HTERT RPE-1 (cell line): ENCODE measurements around the gene KCNK10.

ENCODE experiments used
- in situ Hi-C: fragments of 300-500 bp; cut with MboI; formaldehyde crosslinking; loops from 4 replicates; pipeline ENCODE4 v1.14.3; 2020; ENCODE audit warnings: low sequenced_read_pairs

The KCNK10 gene

GRCh38 chr14:88321692-88322503, 1.2 kb downstream of the KCNK10 start:
- in situ Hi-C loops = no loop called here

GRCh38 chr14:88318406-88318805, 4.7 kb downstream of the KCNK10 start:
- in situ Hi-C loops = no loop called here

DNA sequence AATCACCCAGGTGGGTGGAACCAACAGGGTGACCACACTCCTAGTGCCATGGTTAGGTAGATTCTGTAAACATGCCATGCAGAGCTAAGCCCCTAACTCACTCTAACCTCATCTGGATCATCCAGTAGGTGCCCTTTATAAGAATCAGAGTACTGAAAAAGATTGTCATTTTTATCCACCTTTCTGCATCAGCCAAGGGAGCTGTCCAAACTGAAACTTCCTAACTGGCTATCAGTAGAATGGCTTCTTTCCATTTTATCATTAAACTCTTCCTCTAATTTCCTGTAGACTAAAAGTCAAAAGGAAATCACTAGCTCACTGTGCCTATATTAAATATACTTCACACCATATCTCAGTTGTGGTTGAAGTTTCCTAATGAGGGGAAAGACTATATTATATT, 6.5 kb downstream of the KCNK10 start:
- in situ Hi-C loops = no loop called here

- in situ Hi-C loops = no loop called here
Observed at GRCh38 chr14:88312257-88312656, 10.8 kb downstream of the KCNK10 start.

DNA sequence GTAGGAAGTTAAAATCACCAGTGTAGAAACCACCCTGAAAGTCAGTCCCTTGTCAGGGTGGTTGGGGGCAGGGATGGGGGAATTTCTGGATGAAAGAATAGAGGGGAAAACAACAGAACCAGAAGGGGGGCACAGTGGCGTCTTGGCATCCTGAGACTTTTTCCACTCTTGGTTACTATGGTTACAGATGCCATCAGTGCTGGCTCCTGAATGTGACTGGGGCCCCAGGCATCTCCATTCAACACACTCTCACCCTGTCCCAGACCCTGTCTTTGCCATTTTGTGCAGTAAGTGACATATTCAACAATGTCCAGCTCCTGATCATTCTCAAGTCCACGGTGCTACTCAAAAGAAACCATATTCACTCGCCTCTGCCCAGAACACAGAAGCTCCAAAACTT, 11.3 kb downstream of the KCNK10 start:
- in situ Hi-C loops = no loop called here

DNA sequence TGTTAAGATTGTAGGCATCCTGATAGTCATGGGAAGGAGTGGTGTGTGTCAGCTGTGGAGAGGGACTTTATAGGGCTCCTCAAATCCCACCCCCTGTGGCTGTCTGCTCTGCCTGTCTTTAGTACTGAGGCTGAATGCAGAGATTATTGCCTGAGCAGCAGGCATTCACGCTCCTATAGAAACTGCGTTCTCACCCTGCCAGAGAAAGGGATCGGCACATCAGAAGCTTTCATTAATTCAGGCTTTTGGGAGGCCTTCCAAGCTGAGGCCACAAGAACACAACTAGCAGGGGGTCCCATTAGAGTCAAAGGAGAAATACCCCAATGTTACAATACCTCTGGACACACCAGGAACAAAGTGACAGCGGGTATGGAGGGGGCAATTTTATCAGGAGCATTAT, 12.6 kb downstream of the KCNK10 start:
- in situ Hi-C loops = no loop called here

GRCh38 chr14:88310021-88310420, 13.0 kb downstream of the KCNK10 start:
- in situ Hi-C loops = no loop called here

- in situ Hi-C loops = no loop called here
Observed at GRCh38 chr14:88305528-88306322, 17.3 kb downstream of the KCNK10 start.

GRCh38 chr14:88303041-88303440, 20.0 kb downstream of the KCNK10 start:
- in situ Hi-C loops = no loop called here

DNA sequence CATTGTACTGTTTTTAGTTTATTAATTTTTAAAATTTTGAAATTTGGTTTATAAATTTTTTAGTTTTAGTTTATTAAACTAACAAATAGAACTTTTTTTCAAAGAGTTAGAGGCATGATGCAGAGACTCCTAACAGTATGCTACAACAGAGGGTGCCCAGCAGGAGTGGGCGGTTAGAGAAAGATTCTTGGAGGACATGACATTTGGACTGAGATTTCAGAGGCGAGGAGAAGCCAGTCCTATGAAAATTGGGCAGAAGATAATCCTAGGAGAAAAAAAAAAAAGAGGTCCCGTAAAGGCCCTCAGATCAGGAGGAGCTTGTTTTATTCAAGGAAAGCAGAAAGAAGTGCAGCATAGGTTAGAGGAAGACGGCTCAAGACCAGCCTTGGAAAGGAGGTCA, 21.7 kb downstream of the KCNK10 start:
- in situ Hi-C loops = no loop called here

DNA sequence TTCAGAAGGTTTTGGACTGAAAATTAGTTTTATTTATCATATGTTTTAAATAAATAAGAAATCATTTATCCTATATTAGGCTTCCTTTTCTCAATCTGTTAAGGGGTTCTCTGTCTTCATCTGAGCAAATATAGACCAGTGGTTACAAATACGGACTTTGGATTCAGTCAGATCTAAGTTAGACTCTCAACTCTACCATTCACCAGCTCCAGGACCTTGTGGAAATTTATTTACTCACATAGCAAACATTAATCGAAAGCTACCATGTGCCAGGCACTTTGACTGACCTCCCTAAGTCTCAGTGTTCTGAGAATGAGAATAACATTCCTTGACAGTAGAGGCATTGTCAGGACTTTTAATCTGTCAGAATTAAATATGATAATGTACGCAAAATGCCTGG, 22.3 kb downstream of the KCNK10 start:
- in situ Hi-C loops = no loop called here

- in situ Hi-C loops = no loop called here
Observed at GRCh38 chr14:88299865-88300530, 23.1 kb downstream of the KCNK10 start.

- in situ Hi-C loops = no loop called here
Observed at GRCh38 chr14:88297306-88297705, 25.8 kb downstream of the KCNK10 start.

- in situ Hi-C loops = no loop called here
Observed at GRCh38 chr14:88296351-88296750, 26.7 kb downstream of the KCNK10 start.

- in situ Hi-C loops = no loop called here
Observed at GRCh38 chr14:88289996-88290395, 33.1 kb downstream of the KCNK10 start.

- in situ Hi-C loops = no loop called here
Observed at GRCh38 chr14:88289234-88289633, 33.8 kb downstream of the KCNK10 start.

GRCh38 chr14:88286309-88286708, 36.8 kb downstream of the KCNK10 start:
- in situ Hi-C loops = no loop called here

- in situ Hi-C loops = no loop called here
Observed at GRCh38 chr14:88281447-88281846, 41.6 kb downstream of the KCNK10 start.

- in situ Hi-C loops = no loop called here
Observed at GRCh38 chr14:88276923-88277596, 46.0 kb downstream of the KCNK10 start.

GRCh38 chr14:88272390-88273269, 50.4 kb downstream of the KCNK10 start:
- in situ Hi-C loops = no loop called here
